NOMO-1 treated with dmso at 0.1 percent for 144 hours (cell line): ENCODE results near the gene LAMA5.

ENCODE experiments used
- DNase-seq: peaks from one replicate; lab custom pipeline; 2025; ENCODE audit not compliant: unreplicated experiment; lab: John Stamatoyannopoulos, UW

LAMA5 gene

DNA sequence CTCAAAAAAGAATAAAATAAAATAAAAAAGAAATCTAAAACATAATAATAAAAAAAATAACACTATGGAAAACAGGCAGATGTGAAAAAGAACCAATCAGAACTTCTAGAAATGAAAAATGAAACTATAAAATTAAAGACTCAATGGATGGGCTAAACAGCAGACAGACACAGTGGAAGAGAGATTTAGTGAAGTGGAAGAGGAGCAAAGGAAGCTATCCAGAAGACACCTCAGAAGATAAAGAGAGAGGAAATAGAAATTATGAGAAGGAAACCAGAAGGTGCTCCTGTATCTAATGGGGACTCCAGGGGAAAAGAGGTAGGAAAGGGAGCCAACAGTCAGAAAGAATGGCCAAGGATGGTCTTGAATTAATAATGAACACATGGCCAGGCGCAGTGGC, 18.5 kb downstream of the LAMA5 start:
- no peak for DNase-seq

GRCh38 chr20:62347445-62347844, 19.7 kb downstream of the LAMA5 start:
- no peak for DNase-seq

GRCh38 chr20:62347151-62347404, 20.0 kb downstream of the LAMA5 start:
- no peak for DNase-seq

DNA sequence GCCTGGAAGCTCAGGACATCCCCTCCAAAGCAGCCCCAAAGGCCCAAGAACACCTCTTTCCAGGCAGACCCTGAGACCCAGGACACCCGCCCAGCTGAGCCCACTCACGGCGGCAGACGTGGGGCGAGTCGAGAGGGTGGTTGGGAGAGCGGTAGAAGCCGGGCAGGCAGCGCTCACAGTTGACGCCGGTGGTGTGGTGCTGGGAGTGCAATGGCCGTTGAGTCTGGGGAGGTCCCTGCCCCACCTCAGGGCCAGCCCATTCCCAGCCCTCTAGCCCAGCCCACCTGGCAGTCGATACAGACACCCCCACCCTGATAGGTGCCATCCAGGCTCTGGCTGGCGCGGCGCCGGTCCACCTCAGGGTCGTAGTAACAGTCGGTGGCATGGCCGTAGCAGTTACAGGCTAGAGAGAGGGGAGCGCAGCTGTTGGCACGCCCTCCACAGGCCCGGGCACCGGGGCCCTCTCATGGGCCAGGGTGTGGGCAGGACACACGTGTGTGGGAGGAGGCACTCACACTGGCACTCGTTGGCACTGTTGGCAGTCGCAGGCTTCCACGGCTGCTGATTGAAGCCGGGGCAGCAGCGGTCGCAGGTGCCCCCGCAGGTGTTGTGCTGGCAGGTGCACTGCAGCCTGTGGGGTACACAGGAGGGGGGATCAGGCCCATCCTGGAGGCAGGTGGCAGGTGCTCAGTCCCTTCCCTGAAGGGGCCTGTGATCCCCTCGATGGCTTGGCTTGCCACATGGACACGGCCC, 20.5 kb downstream of the LAMA5 start:
- no peak for DNase-seq

DNA sequence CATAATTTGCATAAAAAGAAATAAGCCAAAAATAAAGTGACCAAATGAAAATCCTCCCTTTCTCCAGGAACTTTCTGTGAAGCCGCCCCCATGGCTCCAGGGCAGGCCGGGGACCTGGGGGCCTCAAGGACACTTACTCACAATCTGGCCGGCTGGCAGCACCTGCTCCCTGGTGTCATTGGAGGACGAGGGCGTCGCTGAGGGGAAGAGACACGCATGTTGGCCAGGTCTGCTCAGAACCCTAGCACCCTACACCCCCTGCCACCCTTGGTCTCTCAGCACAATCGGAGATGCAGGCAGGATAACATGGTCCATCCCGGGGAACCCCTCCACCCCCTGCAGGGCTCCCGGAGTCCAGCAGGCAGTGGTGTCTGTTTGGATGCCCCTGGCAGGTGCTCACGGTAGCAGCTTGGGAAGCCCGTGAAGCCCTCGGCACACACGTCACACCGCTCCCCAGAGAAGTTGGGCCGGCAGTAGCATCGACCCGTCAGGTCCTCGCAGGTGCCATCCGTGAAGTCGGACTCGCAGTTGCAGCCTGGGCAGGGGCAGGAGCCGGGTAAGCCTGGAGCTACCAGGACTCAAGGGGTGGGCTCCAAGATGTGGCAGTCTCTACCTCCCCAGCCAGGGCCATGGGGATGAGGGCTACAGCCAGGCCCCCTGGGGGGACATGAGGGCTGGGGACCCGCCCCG, 21.3 kb downstream of the LAMA5 start:
- DNase-seq = no peak

DNA sequence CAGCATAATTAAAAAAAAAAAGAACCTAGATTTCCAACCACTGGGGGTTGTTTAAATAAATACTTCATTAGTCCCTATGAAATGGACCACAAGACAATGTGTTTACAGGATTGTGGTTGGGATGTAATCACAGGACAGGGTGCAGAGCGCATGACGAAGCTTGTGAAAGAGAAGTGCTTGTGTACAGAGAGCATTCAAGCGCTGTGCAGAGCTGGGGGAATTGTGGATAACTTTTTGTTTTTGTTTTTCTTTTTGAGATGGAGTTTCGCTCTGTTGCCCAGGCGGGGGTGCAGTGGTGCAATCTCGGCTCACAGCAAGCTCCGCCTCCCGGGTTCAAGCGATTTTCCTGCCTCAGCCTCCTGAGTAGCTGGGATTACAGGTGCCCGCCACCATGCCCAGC, 22.3 kb downstream of the LAMA5 start:
- no peak for DNase-seq

- no peak for DNase-seq
Measured at GRCh38 chr20:62344092-62344491, 23.0 kb downstream of the LAMA5 start.

DNA sequence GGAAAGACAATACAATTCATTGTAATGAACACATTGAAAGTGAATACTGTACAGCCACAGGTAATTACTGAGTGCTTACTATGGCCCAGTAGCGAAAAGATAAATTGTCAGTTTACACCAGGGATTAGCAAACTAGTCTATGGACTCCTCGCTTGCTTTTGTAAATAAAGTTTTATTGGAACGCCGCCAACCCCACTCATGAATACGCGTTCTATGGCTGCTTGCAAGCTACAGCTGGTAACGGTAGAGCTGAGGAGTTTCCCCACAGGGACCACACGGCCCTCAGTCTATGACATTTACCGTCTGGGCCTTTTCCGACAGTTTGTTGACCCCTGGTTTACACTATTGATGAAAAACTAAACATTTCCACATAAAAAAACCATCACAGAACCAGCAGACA, 24.2 kb downstream of the LAMA5 start:
- no peak for DNase-seq

GRCh38 chr20:62339647-62340062, 27.5 kb downstream of the LAMA5 start:
- DNase-seq = peak; percentile 68

DNA sequence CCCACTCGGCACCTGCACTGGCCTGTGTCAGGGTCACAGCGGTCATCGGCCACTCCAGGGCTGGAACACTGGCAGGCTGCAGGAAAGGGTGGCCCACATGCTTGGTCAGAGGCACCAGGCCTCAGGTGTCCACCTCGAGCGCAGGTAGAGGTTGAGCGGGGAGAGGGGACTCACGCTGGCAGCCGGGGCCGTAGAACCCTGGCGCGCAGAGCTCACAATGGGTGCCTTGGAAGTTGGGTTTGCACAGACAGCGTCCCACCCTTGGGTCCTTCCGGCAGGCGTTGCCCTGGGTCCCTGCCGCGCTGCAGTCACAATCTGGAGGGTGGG, 28.9 kb downstream of the LAMA5 start:
- no peak for DNase-seq

- no peak for DNase-seq
Measured at GRCh38 chr20:62337558-62338293, 29.4 kb downstream of the LAMA5 start.

DNA sequence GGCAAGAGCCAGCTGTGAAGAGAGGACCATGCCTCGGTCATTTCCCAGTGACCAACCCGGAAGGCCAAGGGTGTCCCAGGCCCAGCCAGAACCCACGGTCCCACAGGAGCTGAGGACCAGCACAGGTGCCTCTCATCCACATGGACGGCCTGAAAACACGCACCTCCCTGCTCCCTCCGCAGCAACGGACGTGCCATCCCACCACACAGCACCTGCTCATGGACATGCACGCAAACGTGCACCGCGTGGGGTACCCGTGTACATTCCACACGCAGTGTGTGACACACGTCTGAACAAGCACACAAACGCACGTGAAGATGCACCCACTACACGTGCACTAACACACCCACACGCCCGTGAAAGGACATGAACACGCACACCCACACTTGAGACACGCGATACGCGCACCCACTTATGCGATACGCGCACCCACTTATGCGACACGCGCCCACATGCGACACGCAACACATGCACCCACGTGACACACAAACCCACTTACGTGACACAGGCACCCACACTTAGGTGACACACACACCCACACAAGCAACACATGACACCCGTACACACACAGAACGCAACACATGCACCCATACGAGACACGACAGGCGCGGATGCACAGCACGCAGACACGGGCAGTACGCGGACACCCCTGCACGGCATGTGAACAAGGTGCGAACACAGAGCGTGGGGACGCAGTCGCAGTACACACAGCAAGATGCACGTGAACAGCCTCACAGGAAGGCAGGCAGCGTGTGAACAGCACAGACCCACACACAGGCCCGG, 30.1 kb downstream of the LAMA5 start:
- no peak for DNase-seq

- DNase-seq = no peak
Measured at GRCh38 chr20:62336329-62336728, 30.8 kb downstream of the LAMA5 start.

GRCh38 chr20:62335532-62335931, 31.6 kb downstream of the LAMA5 start:
- DNase-seq = no peak

DNA sequence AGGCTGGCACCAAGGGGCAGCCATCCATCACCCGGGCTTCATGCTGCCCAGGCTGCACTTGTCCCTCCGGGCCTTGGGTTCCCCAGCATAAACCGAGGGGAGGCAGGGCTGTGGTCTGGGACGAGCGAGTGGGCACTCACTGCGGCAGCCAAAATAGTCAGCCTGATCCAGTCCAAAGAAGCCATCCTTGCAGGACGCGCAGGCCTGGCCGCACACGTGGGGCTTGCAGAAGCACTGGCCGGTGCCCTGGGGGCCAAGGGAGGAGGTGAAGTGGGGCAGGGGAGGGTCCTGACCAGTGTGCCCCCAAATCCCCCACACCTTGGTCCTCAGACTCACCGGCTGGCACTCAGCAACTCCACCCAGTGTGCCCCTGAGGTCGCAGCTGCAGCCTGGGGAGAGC, 32.2 kb downstream of the LAMA5 start:
- no peak for DNase-seq

GRCh38 chr20:62333820-62334595, 33.1 kb downstream of the LAMA5 start:
- DNase-seq = no peak

DNA sequence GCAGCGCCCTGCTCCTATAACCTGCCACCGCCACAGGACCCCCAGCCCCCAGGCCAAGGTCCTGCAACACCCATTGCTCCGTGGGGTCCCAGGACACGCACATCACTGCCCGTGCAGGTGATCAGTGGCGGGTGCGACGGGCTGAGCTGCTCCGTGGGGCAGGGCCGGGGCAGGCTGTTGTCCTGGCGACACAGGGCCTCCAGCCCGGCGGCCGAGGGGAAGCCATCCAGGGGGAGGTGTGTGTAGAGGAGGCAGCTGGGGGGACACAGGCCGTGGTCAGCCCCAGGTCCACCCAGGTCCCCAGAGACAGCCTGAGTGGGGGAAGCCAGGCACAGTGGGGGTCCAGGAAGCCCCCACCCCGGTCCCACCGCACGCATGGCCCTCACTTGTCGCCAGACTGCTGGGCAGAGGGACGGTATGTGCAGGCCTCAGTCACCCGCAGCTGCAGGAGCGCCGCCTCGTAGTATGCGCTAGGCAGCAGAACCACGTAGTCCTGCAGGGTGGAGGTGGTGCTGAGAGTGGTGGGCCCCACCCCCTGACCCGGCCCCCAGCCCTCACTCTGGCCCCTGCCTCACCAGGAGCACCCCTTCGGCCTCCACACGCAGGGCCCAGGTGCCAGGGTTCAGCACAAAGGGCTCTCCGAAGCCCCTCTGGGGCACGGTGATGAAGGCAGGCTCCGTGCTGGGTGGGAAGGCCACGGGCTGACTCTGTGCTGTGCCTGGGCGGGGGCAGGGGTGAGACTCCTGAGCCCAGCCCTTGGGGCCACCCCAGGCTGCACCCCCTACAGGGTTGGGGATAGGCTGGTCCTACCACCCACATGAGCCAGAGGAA, 33.9 kb downstream of the LAMA5 start:
- no peak for DNase-seq

GRCh38 chr20:62332421-62332820, 34.7 kb downstream of the LAMA5 start:
- DNase-seq = no peak

DNA sequence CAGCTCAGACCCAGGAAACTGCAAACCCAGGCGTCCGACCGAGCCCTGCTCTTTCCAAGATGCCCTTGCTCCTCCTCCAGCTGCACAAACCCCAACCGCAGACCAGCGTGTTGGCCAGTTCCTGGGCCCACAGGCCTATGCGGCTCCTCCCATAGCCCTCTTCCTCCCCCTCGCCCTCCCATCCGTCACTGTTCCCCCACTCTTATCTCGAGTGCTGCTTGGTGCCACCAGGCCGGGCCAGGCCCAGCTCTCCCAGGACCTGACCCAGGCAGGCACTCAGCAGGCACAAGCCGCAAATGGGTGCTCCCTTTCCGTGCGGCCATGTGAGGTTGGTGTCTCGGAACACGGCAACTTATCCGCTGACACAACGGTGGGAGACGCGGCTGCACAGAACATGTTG, 35.8 kb downstream of the LAMA5 start:
- no peak for DNase-seq
